Fibroblast of lung (primary cell): ENCODE measurements around the gene PTGES2. TPM values are rescaled to one million over a fixed set of nuclear protein-coding genes. Genes with fewer than 3 reads are reported as not detected.

ENCODE experiments used
- DNase-seq, 2 donors: peaks; one replicate each; pipeline versions ENCODE4 v3.0.0 to v3.0.0-alpha.2; 2010; ENCODE audit warnings: low read depth in 2 of 2
- H2AFZ ChIP-seq: 2 replicates; pipeline ENCODE4 v1.5.1; 2012; ENCODE audit warnings: low read length, control low read depth, inconsistent platforms
- H3K27ac ChIP-seq: 2 replicates; pipeline ENCODE4 v1.5.1; 2011; ENCODE audit warnings: low read length, control low read depth; ENCODE audit not compliant: insufficient read depth
- H3K27me3 ChIP-seq: 2 replicates; pipeline ENCODE4 v1.5.1; 2011; ENCODE audit warnings: mild to moderate bottlenecking, low read length; ENCODE audit not compliant: control insufficient read depth, insufficient read depth
- H3K36me3 ChIP-seq: 2 replicates; pipeline ENCODE4 v1.5.1; 2011; ENCODE audit warnings: low read length; ENCODE audit not compliant: control insufficient read depth, insufficient read depth
- H3K4me1 ChIP-seq: 2 replicates; pipeline ENCODE4 v1.5.1; 2011; ENCODE audit warnings: low read length; ENCODE audit not compliant: control insufficient read depth, insufficient read depth; ENCODE audit errors: extremely low read depth
- H3K4me2 ChIP-seq: 2 replicates; pipeline ENCODE4 v1.5.1; 2011; ENCODE audit warnings: low read length, control low read depth; ENCODE audit not compliant: insufficient read depth; ENCODE audit errors: extremely low read depth
- H3K4me3 ChIP-seq, 4 experiments: fragments of 200-600 bp in 1 of 4; sonication (generic) in 1 of 4; replicated peaks in 1 of 4; 2 replicates each; pipeline ENCODE4 v1.5.1; 2011 to 2016; ENCODE audit warnings: low read length in 4 of 4, low read depth in 3 of 4, mild to moderate bottlenecking in 3 of 4, control low read depth in 2 of 4, inconsistent platforms in 1 of 4, mixed read lengths in 1 of 4; ENCODE audit not compliant: insufficient read depth in 1 of 4; ENCODE audit errors: control extremely low read depth in 1 of 4
- H3K79me2 ChIP-seq: 2 replicates; pipeline ENCODE4 v1.5.1; 2012; ENCODE audit warnings: mild to moderate bottlenecking, low read length, inconsistent platforms; ENCODE audit not compliant: control insufficient read depth, insufficient read depth
- H3K9ac ChIP-seq: 2 replicates; pipeline ENCODE4 v1.5.1; 2011; ENCODE audit warnings: mild to moderate bottlenecking, low read length, control low read depth; ENCODE audit not compliant: insufficient read depth
- H3K9me3 ChIP-seq: 2 replicates; pipeline ENCODE4 v1.5.1; 2012; ENCODE audit warnings: low read depth, low read length; ENCODE audit not compliant: control insufficient read depth, insufficient read depth
- H4K20me1 ChIP-seq: 2 replicates; pipeline ENCODE4 v1.5.1; 2011; ENCODE audit warnings: low read length; ENCODE audit not compliant: control insufficient read depth, insufficient read depth; ENCODE audit errors: extremely low read depth
- CTCF ChIP-seq, 2 donors: IDR thresholded peaks in 1 of 2; conservative IDR thresholded peaks in 1 of 2; 1 replicate in 1 of 2; 2 replicates in 1 of 2; pipeline ENCODE4 v1.5.1; 2011 to 2012; ENCODE audit warnings: low read length in 2 of 2, control low read depth in 1 of 2, inconsistent platforms in 1 of 2, low read depth in 1 of 2, mild to moderate bottlenecking in 1 of 2
- EZH2 ChIP-seq: IDR thresholded peaks from 2 replicates; pipeline ENCODE4 v1.5.1; 2012; ENCODE audit warnings: low read length, control low read depth, mild to moderate bottlenecking; ENCODE audit errors: missing control alignments
- polyA plus RNA-seq, 2 donors: library from polyadenylated mRNA; depleted of rRNA in 1 of 2; stranded (reverse) in 1 of 2; unstranded in 1 of 2; fragments of >200 nt; gene quantifications; 2 replicates each; pipeline ENCODE4 v1.2.1, GENCODE V29; 2011 to 2012; ENCODE audit warnings: missing spikeins in 1 of 2
- total RNA-seq: library from RNA; depleted of rRNA; stranded (reverse); fragments of >200 nt; gene quantifications from 2 replicates; pipeline ENCODE4 v1.2.1, GENCODE V29; 2014

Gene PTGES2
- total and polyA plus RNA-seq, 2 donors (not counting 1 experiment from before 2014, with no cell fraction given) = 44.8 to 57.6 TPM

GRCh38 chr9:128120061-128120740 is 7.3 kb downstream of the PTGES2 start:
- TF ChIP-seq CTCF (conservative IDR thresholded peaks at IDR 0.05 in 1 of 2, IDR thresholded peaks at IDR 0.05 in 1 of 2; ENCODE audit: low read depth in 1 of 2, low read length in 2 of 2) = no peak
- TF ChIP-seq EZH2 = no peak
- no peaks in the 10 kb centered on the region for H3K27me3 ChIP-seq
- H3K4me1 ChIP-seq = peaks cover 6% of the 10 kb centered on the region
- H3K79me2 ChIP-seq = no peaks in the 10 kb centered on the region
- H2AFZ ChIP-seq = no peak overlapping the region
- H3K4me3 ChIP-seq = no peak overlapping the region
- peaks cover 12% of the 10 kb centered on the region for H3K36me3 ChIP-seq
- no peak overlapping the region for H3K27ac ChIP-seq
- H4K20me1 ChIP-seq = no peaks in the 10 kb centered on the region
- no peak for DNase-seq
- no peak overlapping the region for H3K4me2 ChIP-seq
- no peak overlapping the region for H3K9ac ChIP-seq
- no peaks in the 10 kb centered on the region for H3K9me3 ChIP-seq

GRCh38 chr9:128118971-128119665 is 8.4 kb downstream of the PTGES2 start:
- no peaks in the 10 kb centered on the region for H4K20me1 ChIP-seq
- no peak overlapping the region for H3K4me3 ChIP-seq
- TF ChIP-seq EZH2 (no peak), CTCF (conservative IDR thresholded peaks at IDR 0.05 in 1 of 2, IDR thresholded peaks at IDR 0.05 in 1 of 2; ENCODE audit: low read depth in 1 of 2, low read length in 2 of 2) (no peak)
- no peak overlapping the region for H3K4me2 ChIP-seq
- no peaks in the 10 kb centered on the region for H3K9me3 ChIP-seq
- H3K27ac ChIP-seq = no peak overlapping the region
- DNase-seq = no peak
- no peak overlapping the region for H3K9ac ChIP-seq
- H3K27me3 ChIP-seq = no peaks in the 10 kb centered on the region
- no peaks in the 10 kb centered on the region for H3K79me2 ChIP-seq
- H3K36me3 ChIP-seq = peaks cover 12% of the 10 kb centered on the region
- H3K4me1 ChIP-seq = peaks cover 4% of the 10 kb centered on the region
- H2AFZ ChIP-seq = no peak overlapping the region

- TF ChIP-seq CTCF (conservative IDR thresholded peaks at IDR 0.05 in 1 of 2, IDR thresholded peaks at IDR 0.05 in 1 of 2; ENCODE audit: low read depth in 1 of 2, low read length in 2 of 2) (no peak), EZH2 (no peak)
- peaks cover 4% of the 10 kb centered on the region for H3K4me1 ChIP-seq
- H3K27me3 ChIP-seq = no peaks in the 10 kb centered on the region
- H3K4me2 ChIP-seq = no peak overlapping the region
- no peaks in the 10 kb centered on the region for H3K9me3 ChIP-seq
- DNase-seq = no peak
- H3K79me2 ChIP-seq = no peaks in the 10 kb centered on the region
- H3K9ac ChIP-seq = no peak overlapping the region
- peaks cover 10% of the 10 kb centered on the region for H3K36me3 ChIP-seq
- H4K20me1 ChIP-seq = no peaks in the 10 kb centered on the region
- H2AFZ ChIP-seq = no peak overlapping the region
- no peak overlapping the region for H3K4me3 ChIP-seq
- no peak overlapping the region for H3K27ac ChIP-seq
These were observed 9.1 kb downstream of the PTGES2 start for GRCh38 chr9:128118472-128118857.
